Loucy (cell line): ENCODE measurements around the gene C1QTNF8.

Experiments
- H2AFZ ChIP-seq: fragments of 200-600 bp; sonication (generic); 2 replicates; pipeline ENCODE4 v1.6.0; 2016; ENCODE audit warnings: antibody characterized with exemption, mild to moderate bottlenecking, low read length, moderate library complexity
- H3F3A ChIP-seq: fragments of 200-600 bp; 2 replicates; pipeline ENCODE4 v1.6.0; 2016; ENCODE audit warnings: antibody characterized with exemption, low read depth, mild to moderate bottlenecking
- H3K27me3 ChIP-seq: fragments of 200-600 bp; sonication (generic); 2 replicates; pipeline ENCODE4 v1.6.1; 2014; ENCODE audit warnings: low read length, mild to moderate bottlenecking; ENCODE audit not compliant: insufficient read depth, poor library complexity, severe bottlenecking
- H3K36me3 ChIP-seq: fragments of 200-600 bp; sonication (generic); 2 replicates; pipeline ENCODE4 v1.6.1; 2016; ENCODE audit warnings: low read length; ENCODE audit not compliant: insufficient read depth
- H3K4me1 ChIP-seq: fragments of 200-600 bp; sonication (generic); 2 replicates; pipeline ENCODE4 v1.5.1; 2014; ENCODE audit warnings: low read length, mild to moderate bottlenecking; ENCODE audit not compliant: insufficient read depth, poor library complexity, severe bottlenecking
- H3K4me2 ChIP-seq: fragments of 200-600 bp; sonication (generic); 2 replicates; pipeline ENCODE4 v1.6.0; 2014; ENCODE audit warnings: antibody characterized with exemption, low read length, low read depth, mild to moderate bottlenecking; ENCODE audit not compliant: poor library complexity, severe bottlenecking
- H3K4me3 ChIP-seq: fragments of 200-600 bp; sonication (generic); 2 replicates; pipeline ENCODE4 v1.5.1; 2014; ENCODE audit warnings: low read length, mild to moderate bottlenecking, mixed read lengths; ENCODE audit not compliant: poor library complexity, severe bottlenecking
- H3K79me2 ChIP-seq: fragments of 200-600 bp; sonication (generic); 2 replicates; pipeline ENCODE4 v1.6.1; 2014; ENCODE audit warnings: low read length; ENCODE audit not compliant: insufficient read depth
- H3K9ac ChIP-seq: fragments of 200-600 bp; sonication (generic); 2 replicates; pipeline ENCODE4 v1.6.0; 2014; ENCODE audit warnings: mild to moderate bottlenecking, low read depth, low read length, moderate library complexity; ENCODE audit not compliant: poor library complexity, severe bottlenecking
- H3K9me2 ChIP-seq: fragments of 200-600 bp; sonication (generic); replicated peaks from 2 replicates; pipeline ENCODE4 v1.6.1; 2016; ENCODE audit warnings: low read depth, low read length, mixed read lengths
- H3K9me3 ChIP-seq: fragments of 200-600 bp; sonication (generic); 2 replicates; pipeline ENCODE4 v1.6.1; 2014; ENCODE audit warnings: mild to moderate bottlenecking, antibody characterized with exemption, low read length, low read depth; ENCODE audit not compliant: insufficient read depth
- H4K20me1 ChIP-seq: fragments of 200-600 bp; sonication (generic); 2 replicates; pipeline ENCODE4 v1.6.0; 2014; ENCODE audit warnings: antibody characterized with exemption, low read length, mild to moderate bottlenecking; ENCODE audit not compliant: insufficient read depth, poor library complexity, severe bottlenecking
- CTCF ChIP-seq: fragments of 200-600 bp; sonication (generic); conservative IDR thresholded peaks from 2 replicates; pipeline ENCODE4 v1.5.1; 2014; ENCODE audit warnings: mild to moderate bottlenecking, antibody characterized with exemption, low read length
- EZH2phosphoT487 ChIP-seq: fragments of 200-600 bp; IDR thresholded peaks from 2 replicates; pipeline ENCODE4 v1.6.1; 2018; ENCODE audit warnings: antibody characterized with exemption, mild to moderate bottlenecking, moderate library complexity, borderline replicate concordance

C1QTNF8 gene

GRCh38 chr16:1044460-1045309 is 51.4 kb downstream of the C1QTNF8 start:
- Histone ChIP-seq H3K27me3 (no peaks in the 10 kb centered on the region), H3K9me2 (no peaks in the 10 kb centered on the region), H3K36me3 (no peaks in the 10 kb centered on the region), H3K4me3 (no peak overlapping the region), H3K4me2 (no peak overlapping the region), H3K9ac (no peak overlapping the region), H3K9me3 (no peaks in the 10 kb centered on the region), H3K79me2 (no peaks in the 10 kb centered on the region), H3F3A (no peaks in the 10 kb centered on the region), H2AFZ (no peak overlapping the region), H3K4me1 (no peaks in the 10 kb centered on the region), H4K20me1 (no peaks in the 10 kb centered on the region)
- TF ChIP-seq EZH2phosphoT487 (no peak), CTCF (no peak)

GRCh38 chr16:1043881-1044451 is 52.1 kb downstream of the C1QTNF8 start:
- no peak for TF ChIP-seq EZH2phosphoT487
- no peak for TF ChIP-seq CTCF
- Histone ChIP-seq H3K79me2 (no peaks in the 10 kb centered on the region), H3K27me3 (no peaks in the 10 kb centered on the region), H4K20me1 (no peaks in the 10 kb centered on the region), H3K36me3 (no peaks in the 10 kb centered on the region), H3K4me1 (no peaks in the 10 kb centered on the region), H3K9ac (no peak overlapping the region), H3K9me2 (no peaks in the 10 kb centered on the region), H3K4me2 (no peak overlapping the region), H3K4me3 (no peak overlapping the region), H2AFZ (no peak overlapping the region), H3F3A (no peaks in the 10 kb centered on the region), H3K9me3 (no peaks in the 10 kb centered on the region)

GRCh38 chr16:1042866-1043265 is 53.2 kb downstream of the C1QTNF8 start:
- no peaks in the 10 kb centered on the region for H4K20me1 ChIP-seq
- H3K9me3 ChIP-seq, result no peaks in the 10 kb centered on the region
- no peak overlapping the region for H3K4me2 ChIP-seq

More at GRCh38 chr16:1042866-1043265, 53.2 kb downstream of the C1QTNF8 start:
- Histone ChIP-seq H3K36me3 (no peaks in the 10 kb centered on the region), H3K4me1 (no peaks in the 10 kb centered on the region), H2AFZ (no peak overlapping the region), H3K79me2 (no peaks in the 10 kb centered on the region), H3K9ac (no peak overlapping the region), H3F3A (no peaks in the 10 kb centered on the region), H3K9me2 (no peaks in the 10 kb centered on the region), H3K4me3 (no peak overlapping the region), H3K27me3 (no peaks in the 10 kb centered on the region)
- TF ChIP-seq EZH2phosphoT487 (no peak), CTCF (no peak)
